Pulmonary artery endothelial cell (primary cell): Measurements from ENCODE around the gene UST. TPM values are rescaled to one million over a fixed set of nuclear protein-coding genes. Genes with fewer than 3 reads are reported as not detected.
"Not testable (repeated sequence)": the region's sequence is repeated elsewhere in the genome, so short reads cannot be mapped to it uniquely, and the experiment has no call there.

Experiments used
- DNase-seq: peaks from one replicate; pipeline ENCODE4 v3.0.0-alpha.2; 2011; ENCODE audit warnings: low read depth, low spot score
- total RNA-seq: library from RNA; depleted of rRNA; stranded (reverse); fragments of >200 nt; gene quantifications from 2 replicates; pipeline ENCODE4 v1.2.3, GENCODE V29; 2014

The UST gene
- total RNA-seq, 1 donor from 2014 or later = 1.6 TPM

DNA sequence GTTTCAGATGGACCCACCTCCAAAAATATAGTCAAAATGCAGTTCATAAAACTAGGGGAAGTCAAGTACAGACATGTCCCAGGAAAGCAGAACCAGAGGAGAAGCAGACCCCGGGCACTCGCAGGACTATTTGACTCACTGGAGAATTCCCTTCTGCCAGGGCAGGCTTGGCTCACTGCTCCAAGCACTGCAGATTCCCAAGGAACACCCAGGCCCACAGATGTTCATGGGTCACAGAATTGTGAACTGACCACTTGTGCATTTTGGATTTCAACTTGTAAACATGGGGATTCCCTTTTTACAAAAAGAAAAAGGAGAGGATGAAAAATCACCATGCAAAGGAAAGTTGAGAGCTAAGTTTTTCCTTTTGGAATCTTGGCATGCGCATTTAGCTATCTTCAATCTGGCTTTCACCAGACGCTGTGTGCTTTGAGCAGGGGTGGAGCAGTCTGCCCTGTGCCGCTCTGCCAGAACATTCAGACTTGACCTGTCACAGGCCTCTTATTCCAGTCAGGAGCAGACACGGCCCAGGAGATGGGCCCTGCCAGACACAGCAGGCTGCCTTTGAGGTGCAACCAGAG lies 333.2 kb downstream of the UST start:
- DNase-seq = no peak

DNA sequence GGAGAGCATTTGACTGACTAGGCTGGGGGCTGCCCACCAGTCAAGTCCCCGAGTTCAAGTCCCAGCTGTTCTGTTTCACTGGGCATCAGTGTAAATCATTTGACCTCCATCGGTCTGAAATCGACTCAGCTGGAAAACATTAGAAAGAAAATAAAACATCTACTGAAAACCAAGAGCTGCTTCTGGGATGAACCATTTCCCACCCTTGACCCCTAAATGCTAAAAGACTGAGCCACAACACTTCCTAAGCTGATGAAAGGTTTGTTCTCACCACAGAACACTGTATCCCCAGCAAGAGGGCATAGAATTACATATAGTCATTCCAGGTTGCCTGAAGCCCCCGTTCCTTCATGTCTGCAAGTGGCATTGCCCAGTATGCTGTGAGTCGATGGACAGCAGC lies 333.7 kb downstream of the UST start:
- DNase-seq = no peak

GRCh38 chr6:149081281-149081680 lies 334.5 kb downstream of the UST start:
- no peak for DNase-seq

- peak; percentile 24 for DNase-seq
Observed at GRCh38 chr6:149082320-149082719, 335.5 kb downstream of the UST start.

GRCh38 chr6:149084026-149084425 lies 337.2 kb downstream of the UST start:
- no peak for DNase-seq

DNA sequence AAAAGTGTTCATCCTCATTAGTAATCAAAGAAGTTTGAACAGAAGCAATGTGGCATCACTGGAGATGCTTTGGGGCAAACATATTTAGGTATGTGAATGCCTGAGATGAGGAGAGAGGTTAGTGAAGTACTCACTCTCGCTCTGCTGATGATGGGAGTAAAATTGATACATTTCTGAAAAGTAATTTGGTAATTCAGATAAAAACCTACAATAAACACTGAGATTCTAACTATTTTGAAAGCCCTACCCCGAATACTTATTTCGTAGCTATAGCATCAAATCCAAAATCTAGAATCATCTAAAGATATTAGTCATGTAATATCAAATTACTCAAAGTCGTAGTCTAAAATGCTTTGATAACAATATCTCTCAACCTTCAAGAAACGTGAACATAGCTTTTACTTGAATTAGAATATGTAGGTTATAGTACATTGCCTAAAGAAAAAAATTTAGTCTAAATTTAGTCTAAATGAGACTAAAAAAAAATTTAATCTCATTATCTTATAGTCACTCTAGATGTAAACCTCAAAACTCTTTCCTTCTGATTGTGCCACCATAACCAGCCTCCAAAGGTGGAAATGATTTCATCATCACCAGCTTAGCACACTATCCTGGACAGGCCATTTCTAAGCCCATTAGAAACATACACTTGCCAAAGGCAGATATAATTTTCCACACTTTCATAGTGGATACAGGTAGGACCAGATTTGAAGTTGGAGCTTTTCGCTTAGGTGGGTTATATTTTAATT lies 338.2 kb downstream of the UST start:
- DNase-seq = no peak

DNA sequence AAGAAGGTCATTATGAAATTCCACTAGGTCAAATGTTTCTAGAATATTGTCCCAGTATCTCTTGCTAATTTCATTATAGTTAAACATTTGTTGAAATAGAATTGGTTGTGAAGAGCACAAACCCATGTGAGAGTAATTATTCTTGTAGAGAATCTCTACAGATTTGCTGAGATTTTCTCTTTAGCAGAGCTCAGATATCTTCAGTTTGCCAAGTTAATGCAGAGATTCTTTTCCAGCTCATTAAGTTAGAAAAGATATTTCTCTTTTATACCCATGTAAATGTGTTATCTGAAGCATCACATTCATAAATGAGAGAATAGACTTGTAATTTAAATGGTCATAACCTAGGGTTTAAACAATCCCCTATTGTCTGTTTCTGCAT lies 338.7 kb downstream of the UST start:
- DNase-seq = no peak

DNA sequence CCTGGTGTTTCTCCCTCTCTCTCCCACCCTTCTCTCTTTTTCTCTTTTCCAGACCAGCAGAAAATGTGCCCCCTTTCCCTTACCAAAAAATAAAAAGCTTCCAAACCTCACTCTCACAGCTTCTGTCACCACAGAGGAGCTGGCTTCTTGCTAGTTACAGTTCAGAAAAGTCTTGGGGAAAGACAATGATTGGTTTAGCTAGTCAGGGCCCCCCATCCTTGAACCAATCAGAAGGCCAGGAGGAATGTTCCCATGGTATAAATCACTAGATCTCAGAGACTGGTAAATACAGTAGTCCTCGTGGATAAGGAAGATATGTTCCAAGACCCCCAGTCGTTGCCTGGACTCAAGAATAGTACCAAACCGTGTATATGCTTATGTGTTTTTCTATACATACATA lies 339.5 kb downstream of the UST start:
- DNase-seq = no peak

DNA sequence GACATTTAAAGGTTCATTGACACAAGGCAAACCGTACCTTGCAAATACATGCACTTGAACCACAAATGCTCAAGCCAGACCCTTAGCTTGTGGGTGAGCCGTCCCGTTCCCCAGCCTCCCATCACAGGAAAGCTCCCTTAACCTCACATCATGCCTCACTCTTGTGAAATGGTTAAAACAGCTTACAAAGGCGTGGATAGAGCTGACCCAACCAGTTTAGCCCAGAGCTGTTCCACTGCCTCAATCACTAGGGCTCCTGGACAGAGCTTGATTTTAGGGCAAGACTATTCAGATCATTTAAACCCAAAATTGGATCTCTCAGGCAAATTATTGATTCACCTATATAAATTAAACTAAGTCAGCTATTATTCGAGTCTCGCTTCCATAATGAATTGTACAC lies 341.1 kb downstream of the UST start:
- DNase-seq = no peak

DNA sequence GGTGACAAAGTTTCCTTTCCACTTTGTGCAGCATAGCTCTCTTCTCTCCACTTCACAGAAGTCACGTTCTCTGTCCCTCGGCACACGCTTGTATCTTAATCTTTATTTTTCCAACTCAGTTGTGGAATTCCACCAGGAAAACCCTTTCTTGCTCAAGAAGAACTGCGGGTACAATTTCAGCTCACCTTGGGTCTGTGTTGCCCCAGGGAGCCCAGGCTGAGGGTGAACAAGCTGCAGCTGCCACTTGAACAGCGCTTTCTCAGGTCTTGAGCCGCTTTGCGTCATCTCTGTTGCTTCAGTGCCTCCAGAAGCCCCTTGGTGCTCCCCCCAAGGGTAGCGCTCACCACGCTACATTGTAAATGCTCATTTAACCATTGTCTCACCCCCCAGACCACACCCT lies 341.5 kb downstream of the UST start:
- DNase-seq = no peak

- no peak for DNase-seq
Observed at GRCh38 chr6:149089510-149089909, 342.7 kb downstream of the UST start.

DNA sequence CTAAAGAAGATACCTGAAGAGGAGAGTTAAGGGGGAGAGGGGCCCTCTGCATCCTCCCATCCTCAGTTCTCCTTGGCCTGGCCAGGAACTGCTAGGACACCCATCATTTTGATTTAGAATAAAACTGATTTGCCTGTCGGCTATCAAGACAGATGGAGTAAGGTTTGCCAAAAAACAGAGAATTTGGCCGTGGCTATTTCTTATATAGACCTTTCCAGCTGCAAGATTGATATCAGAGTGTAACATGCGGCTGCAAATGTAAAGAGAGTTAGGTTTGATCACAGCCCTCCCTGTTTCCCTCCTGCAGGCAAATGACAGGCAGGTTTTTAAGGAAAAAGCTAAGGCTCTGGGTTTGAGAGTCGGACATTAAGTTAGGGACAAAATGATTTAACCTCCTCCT lies 344.1 kb downstream of the UST start:
- no peak for DNase-seq

GRCh38 chr6:149093643-149094042 lies 346.8 kb downstream of the UST start:
- no peak for DNase-seq

GRCh38 chr6:149094156-149094555 lies 347.3 kb downstream of the UST start:
- no peak for DNase-seq

GRCh38 chr6:149094934-149095351 lies 348.1 kb downstream of the UST start:
- DNase-seq = no peak

- DNase-seq = no peak
Observed at GRCh38 chr6:149095842-149096241, 349.0 kb downstream of the UST start.

DNA sequence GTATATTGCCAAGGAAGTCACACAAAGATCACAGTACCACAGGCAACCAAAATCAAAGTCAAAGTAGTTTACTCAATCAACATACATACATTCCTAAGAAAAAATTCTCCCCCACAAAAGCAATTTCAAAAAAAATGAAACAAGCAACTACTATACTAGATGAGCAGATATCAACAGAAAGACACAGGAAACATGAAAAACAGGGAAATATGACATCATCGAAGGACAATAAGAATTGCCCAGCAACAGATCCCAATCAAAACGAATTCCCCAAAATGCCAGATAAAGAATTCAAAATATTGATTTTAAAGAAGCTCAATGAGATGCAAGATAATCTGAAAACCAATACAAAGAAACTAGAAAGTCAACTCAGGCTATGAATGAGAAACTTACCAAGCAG lies 351.0 kb downstream of the UST start:
- no peak for DNase-seq

DNA sequence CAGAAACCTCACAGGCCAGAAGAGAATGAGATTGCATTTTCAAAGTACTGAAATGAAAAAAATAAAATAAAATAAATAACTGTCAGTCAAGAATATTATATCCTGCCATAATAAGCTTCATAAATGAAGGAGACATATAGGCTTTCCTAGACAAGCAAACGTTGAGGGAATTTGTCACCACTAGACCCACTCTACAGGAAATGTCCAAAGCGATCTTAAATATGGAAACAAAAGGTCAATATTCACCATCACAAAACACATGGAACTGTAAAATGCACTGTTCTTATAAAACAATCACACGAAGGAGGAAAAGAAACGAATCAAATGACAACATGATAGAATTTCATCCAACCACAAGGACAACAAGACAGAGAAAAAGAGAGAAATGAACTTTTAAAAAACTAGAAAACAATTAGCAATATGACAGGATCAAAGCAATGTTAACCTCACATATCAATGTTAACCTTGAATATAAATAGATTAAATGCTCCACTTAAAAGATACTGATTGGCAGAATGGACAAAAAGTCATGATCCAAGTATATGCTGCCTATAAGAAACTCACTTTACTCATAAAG lies 352.0 kb downstream of the UST start:
- no peak for DNase-seq

- no peak for DNase-seq
Observed at GRCh38 chr6:149102324-149102723, 355.5 kb downstream of the UST start.

GRCh38 chr6:149103950-149104349 lies 357.1 kb downstream of the UST start:
- not testable (repeated sequence) for DNase-seq

DNA sequence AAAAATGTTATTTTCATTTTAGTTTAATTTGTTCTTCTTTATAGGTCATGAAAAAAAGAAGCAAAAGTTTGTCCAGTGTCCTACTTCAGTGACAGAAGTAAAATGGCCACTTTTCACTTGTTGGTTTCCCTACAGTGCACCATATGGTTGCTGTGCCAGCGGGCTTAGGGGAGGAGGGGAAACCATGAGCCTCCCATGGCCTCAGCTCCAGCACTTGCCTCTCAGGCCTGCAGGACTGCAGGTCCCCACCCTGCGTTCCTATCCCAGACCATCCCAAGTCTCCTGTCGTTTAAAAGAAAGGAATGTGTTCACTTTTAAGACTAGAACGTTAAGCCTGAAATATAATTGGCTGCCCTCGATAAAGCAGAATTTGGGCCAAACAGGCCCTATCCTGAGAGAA lies 360.7 kb downstream of the UST start:
- no peak for DNase-seq

DNA sequence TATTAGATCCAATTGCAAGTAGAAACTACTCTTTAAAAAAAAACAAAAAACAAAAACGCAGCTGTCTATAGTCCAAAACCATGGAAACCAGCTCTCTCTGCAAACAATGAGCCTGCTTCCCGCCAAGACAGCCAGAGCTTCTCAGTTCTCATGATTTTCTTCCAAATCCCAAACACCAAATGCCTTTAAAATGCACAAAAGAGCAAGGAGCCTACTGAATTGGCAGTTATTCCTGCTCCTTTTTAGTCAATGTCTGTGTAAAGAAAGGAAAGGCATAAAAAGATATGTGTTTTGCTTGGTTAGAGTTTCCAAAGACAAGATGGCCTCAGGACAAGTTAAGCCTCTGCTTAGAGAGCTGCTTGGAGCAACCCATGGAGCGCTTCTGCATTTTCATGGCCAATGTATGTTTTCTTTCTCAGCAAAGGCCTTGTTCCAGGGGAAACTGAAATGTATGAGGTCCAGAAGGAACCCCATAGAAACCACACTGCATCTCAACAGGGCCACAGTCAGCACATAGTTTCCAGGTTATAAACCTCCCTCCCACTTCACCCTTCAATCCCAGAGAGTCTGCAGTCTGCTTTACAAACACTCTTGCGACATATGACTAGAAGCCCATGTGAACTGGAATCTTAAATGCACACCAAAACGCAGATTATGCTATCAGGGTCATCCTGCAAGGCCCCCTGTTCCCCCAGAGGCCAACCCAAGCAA lies 361.4 kb downstream of the UST start:
- no peak for DNase-seq

DNA sequence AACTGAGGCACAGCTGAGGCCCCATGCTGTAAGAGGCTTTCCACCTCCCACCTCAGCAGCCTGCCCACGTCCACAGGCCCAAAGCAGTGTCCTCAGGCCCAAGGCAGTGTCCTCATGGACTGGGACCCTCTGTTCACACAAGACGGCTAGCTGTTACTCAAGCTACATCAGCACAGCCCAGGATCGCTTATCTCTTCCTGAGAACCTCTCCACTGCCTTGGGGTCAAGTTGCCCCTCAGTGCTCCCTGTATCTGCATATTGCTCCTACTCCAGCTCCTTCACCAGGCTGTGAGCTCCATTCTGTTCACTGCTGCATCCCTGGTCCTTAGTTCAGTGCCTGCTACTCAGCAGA lies 361.9 kb downstream of the UST start:
- DNase-seq = no peak
